HG02840 (cell line): ENCODE data around the gene NOTCH2NLA.
"Not testable (repeated sequence)": the region's sequence is repeated elsewhere in the genome, so short reads cannot be mapped to it uniquely, and the experiment has no call there.

Experiments
- ATAC-seq: cut with Tn5 transposase; IDR thresholded peaks from one replicate; pipeline ENCODE4 v1.9.1; 2021; ENCODE audit warnings: mild to moderate bottlenecking, moderate library complexity, moderate number of reproducible peaks; ENCODE audit not compliant: unreplicated experiment, low FRiP score

Gene NOTCH2NLA

DNA sequence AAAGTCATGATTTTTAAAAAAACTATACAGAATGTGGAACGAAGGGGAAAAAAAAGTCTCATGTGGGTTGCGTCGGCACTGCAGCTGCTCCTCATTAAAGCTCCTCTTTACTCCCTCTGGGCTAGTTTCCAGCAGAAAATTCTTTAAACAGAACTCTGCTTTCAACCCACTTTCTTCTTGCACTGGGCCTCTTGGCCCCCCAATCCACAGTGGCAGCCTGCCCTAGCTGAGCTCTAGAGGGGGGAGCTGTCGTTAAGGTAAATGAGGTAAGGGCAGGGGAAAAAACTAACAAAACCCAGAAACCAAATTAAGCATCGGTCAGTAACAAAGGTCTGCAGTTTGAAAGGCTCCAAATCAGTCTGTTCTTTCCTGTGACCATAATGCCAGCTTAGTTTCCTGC is 54.3 kb downstream of the NOTCH2NLA start:
- ATAC-seq, result not testable (repeated sequence)

DNA sequence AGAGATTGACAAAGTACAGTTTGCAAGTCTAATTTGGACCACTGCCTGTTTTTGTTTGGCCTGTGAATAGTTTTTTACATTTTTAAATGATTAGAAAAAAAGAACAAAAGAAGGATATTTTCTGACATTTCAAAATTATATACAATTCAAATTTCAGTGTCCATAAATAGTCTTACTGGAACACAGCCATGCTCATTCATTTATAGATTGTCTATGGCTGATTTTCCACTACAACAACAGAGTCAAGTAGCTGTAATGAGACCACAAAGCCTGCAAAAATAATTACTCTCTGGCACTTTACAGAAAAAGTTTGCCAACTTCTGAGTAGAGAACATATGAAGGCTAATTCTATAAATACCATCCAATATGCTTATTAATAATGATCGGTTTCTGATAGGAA is 61.1 kb downstream of the NOTCH2NLA start:
- ATAC-seq, result not testable (repeated sequence)

DNA sequence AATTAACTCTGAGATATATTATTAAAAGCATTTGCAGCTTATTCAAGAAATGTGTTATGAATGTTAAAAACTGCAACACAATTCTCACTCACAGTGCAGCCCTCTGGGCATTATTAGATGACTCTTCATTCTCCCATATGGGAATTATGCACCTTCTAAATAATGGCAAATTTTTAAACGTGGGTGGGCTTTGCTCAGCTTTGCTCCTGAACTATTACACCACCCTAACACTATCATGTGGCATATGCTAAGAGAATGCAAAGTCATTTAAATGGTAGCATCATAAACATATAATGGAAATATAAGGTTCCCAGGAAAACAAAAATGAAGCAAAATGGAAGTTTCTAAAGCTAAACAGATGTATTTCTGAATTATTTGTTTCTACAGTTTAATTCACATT is 61.5 kb downstream of the NOTCH2NLA start:
- not testable (repeated sequence) for ATAC-seq

DNA sequence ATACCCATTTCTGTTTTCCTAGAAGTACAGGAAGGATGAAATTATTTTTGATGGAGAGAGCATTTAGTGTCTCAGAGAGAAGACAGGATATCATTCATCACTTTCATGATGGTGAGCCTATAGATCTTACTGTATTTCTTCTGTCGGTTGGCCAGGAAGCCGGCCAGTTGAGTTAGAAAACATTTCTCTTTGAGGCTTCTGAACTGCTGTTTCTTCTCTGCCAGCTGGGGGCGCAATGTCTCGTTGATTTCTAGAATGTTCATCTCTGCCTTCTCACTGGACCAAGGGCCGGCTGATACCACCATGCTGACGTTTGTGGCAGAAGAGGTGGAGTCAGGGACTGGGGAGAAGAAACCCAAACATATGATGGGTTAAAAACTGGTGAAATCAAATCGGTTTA is 84.4 kb downstream of the NOTCH2NLA start, which contains the start of gene NBPF10:
Gene NBPF10 (minus strand): TSS at position 340 of the 400 bp plus-strand sequence. CDS start 35 bp downstream, at position 305.
- not testable (repeated sequence) for ATAC-seq
